Esophagus muscularis mucosa (tissue), 4 donors: ENCODE data around the gene TRIM41.

Experiments used
- CTCF ChIP-seq, 3 experiments: fragments of 200-600 bp in 2 of 3; fragments of 450-650 bp in 1 of 3; sonication (generic) in 2 of 3; IDR thresholded peaks; one replicate each; pipeline ENCODE4 v1.5.1; 2017 to 2019; ENCODE audit warnings: antibody characterized with exemption in 3 of 3, mild to moderate bottlenecking in 2 of 3, moderate library complexity in 1 of 3
- EP300 ChIP-seq: sonication (generic); formaldehyde crosslinking; IDR thresholded peaks from one replicate; pipeline ENCODE4 v1.6.1; 2017; ENCODE audit warnings: antibody characterized with exemption
- POLR2AphosphoS5 ChIP-seq, 2 donors: sonication (generic); formaldehyde crosslinking; IDR thresholded peaks; one replicate each; pipeline ENCODE4 v1.6.1; 2017; ENCODE audit warnings: antibody characterized with exemption in 2 of 2

- TF ChIP-seq EP300: no peak
- no peak for TF ChIP-seq POLR2AphosphoS5 (IDR thresholded peaks at IDR 0.05)
- TF ChIP-seq CTCF (IDR thresholded peaks at IDR 0.05): no peak
These were observed 7.5 kb downstream of the TRIM41 start for GRCh38 chr5:181230551-181230950.
